H1 (cell line): ENCODE measurements around the gene PRIMA1. TPM values are rescaled to one million over a fixed set of nuclear protein-coding genes. Genes with fewer than 3 reads are reported as not detected.

Source experiments
- CTCF ChIA-PET: fragments of 300-600 bp; sonication (Branson Sonifier 250); formaldehyde crosslinking; loops from one replicate; lab custom pipeline; 2021; ENCODE audit not compliant: partially characterized antibody; lab: Charles Lee
- POLR2A ChIA-PET: fragments of 300-600 bp; sonication (Branson Sonifier 250); formaldehyde crosslinking; loops from one replicate; lab custom pipeline; 2021; ENCODE audit warnings: inconsistent platforms; ENCODE audit not compliant: partially characterized antibody; lab: Charles Lee
- DNase-seq, 2 experiments: peaks; one replicate each; pipeline versions ENCODE4 v3.0.0 to v3.0.0-alpha.2; 2010 to 2022; ENCODE audit warnings: low spot score in 2 of 2, low read depth in 1 of 2, mixed read lengths in 1 of 2
- FAIRE-seq: peaks from 2 replicates; lab custom pipeline; 2011; peaks lifted over from hg19 to GRCh38; lab: Jason Lieb, UNC
- H2AFZ ChIP-seq: 2 replicates; pipeline ENCODE4 v1.8.1; 2012; ENCODE audit warnings: low read length, inconsistent platforms
- H2AK5ac ChIP-seq: 2 replicates; pipeline ENCODE4 v1.6.1; 2013; ENCODE audit warnings: low read depth, low read length
- H2BK120ac ChIP-seq: replicated peaks from 2 replicates; pipeline ENCODE3; 2013; ENCODE audit warnings: low read depth, low read length, inconsistent platforms
- H2BK12ac ChIP-seq: 2 replicates; pipeline ENCODE4 v1.6.1; 2013; ENCODE audit warnings: low read depth, low read length
- H2BK15ac ChIP-seq: 2 replicates; pipeline ENCODE4 v1.6.1; 2013; ENCODE audit warnings: low read length
- H2BK20ac ChIP-seq: 2 replicates; pipeline ENCODE4 v1.6.1; 2013; ENCODE audit warnings: low read length
- H2BK5ac ChIP-seq: 2 replicates; pipeline ENCODE4 v1.6.1; 2013; ENCODE audit warnings: low read depth, low read length
- H3K14ac ChIP-seq: 2 replicates; pipeline ENCODE4 v1.6.1; 2013; ENCODE audit warnings: inconsistent platforms; ENCODE audit not compliant: insufficient read length
- H3K18ac ChIP-seq: 2 replicates; pipeline ENCODE4 v1.6.1; 2013; ENCODE audit warnings: low read length; ENCODE audit errors: extremely low read depth
- H3K23ac ChIP-seq: 2 replicates; pipeline ENCODE4 v1.6.1; 2013; ENCODE audit warnings: inconsistent platforms; ENCODE audit not compliant: insufficient read length
- H3K23me2 ChIP-seq: 2 replicates; pipeline ENCODE4 v1.6.1; 2013; ENCODE audit warnings: low read depth, low read length
- H3K27ac ChIP-seq: 2 replicates; pipeline ENCODE4 v1.6.1; 2011; ENCODE audit warnings: low read depth, low read length, inconsistent platforms
- H3K27me3 ChIP-seq, 4 experiments: replicated peaks in 1 of 4; 1 replicate in 1 of 4; 2 replicates in 3 of 4; pipeline versions ENCODE4 v1.6.1 to v1.8.1; 2011 to 2013; ENCODE audit warnings: low read length in 3 of 4, mild to moderate bottlenecking in 3 of 4, inconsistent platforms in 2 of 4, mixed read lengths in 2 of 4, moderate library complexity in 1 of 4; ENCODE audit not compliant: control insufficient read depth in 3 of 4, insufficient read depth in 3 of 4; ENCODE audit errors: extremely low read depth in 1 of 4
- H3K36me3 ChIP-seq, 4 experiments: 2 replicates each; pipeline versions ENCODE4 v1.6.1 to v1.8.1; 2011 to 2013; ENCODE audit warnings: mild to moderate bottlenecking in 4 of 4, low read length in 3 of 4, moderate library complexity in 2 of 4, control low read depth in 1 of 4, inconsistent platforms in 1 of 4; ENCODE audit not compliant: insufficient read depth in 4 of 4, control insufficient read depth in 2 of 4
- H3K4ac ChIP-seq: replicated peaks from 2 replicates; pipeline ENCODE3; 2013; ENCODE audit warnings: low read length, low read depth, mixed read lengths, inconsistent platforms; ENCODE audit not compliant: insufficient read length
- H3K4me1 ChIP-seq, 4 experiments: replicated peaks in 1 of 4; 1 replicate in 1 of 4; 2 replicates in 3 of 4; pipeline versions ENCODE4 v1.6.1 to v1.8.1; 2011 to 2013; ENCODE audit warnings: low read length in 3 of 4, inconsistent platforms in 2 of 4, mixed read lengths in 1 of 4; ENCODE audit not compliant: insufficient read depth in 4 of 4, control insufficient read depth in 3 of 4
- H3K4me2 ChIP-seq, 2 experiments: 2 replicates each; pipeline versions ENCODE4 v1.6.1 to v1.8.1; 2011 to 2013; ENCODE audit warnings: low read depth in 2 of 2, low read length in 2 of 2, control low read depth in 1 of 2, inconsistent platforms in 1 of 2, mild to moderate bottlenecking in 1 of 2; ENCODE audit not compliant: insufficient read depth in 1 of 2
- H3K4me3 ChIP-seq, 4 experiments: fragments of 200-600, 300-600 bp in 1 of 4; sonication (generic), shearing (Covaris generic), sonication (Bioruptor Twin) in 1 of 4; 2 replicates each; pipeline versions ENCODE4 v1.5.1 to v1.8.1; 2011 to 2016; ENCODE audit warnings: low read length in 4 of 4, low read depth in 3 of 4, control low read depth in 2 of 4, inconsistent platforms in 2 of 4, mild to moderate bottlenecking in 2 of 4, mixed read lengths in 1 of 4, moderate library complexity in 1 of 4; ENCODE audit not compliant: insufficient read depth in 2 of 4; ENCODE audit errors: extremely low read depth in 1 of 4
- H3K56ac ChIP-seq: replicated peaks from 2 replicates; pipeline ENCODE3; 2013; ENCODE audit warnings: low read depth, mild to moderate bottlenecking, mixed read lengths, low read length, inconsistent platforms; ENCODE audit not compliant: insufficient read length
- H3K79me1 ChIP-seq: 2 replicates; pipeline ENCODE4 v1.6.1; 2013; ENCODE audit warnings: low read depth, low read length, control low read depth
- H3K79me2 ChIP-seq, 2 experiments: 2 replicates each; pipeline versions ENCODE4 v1.6.1 to v1.8.1; 2012 to 2013; ENCODE audit warnings: low read length in 2 of 2, mild to moderate bottlenecking in 2 of 2, inconsistent platforms in 1 of 2; ENCODE audit not compliant: insufficient read depth in 2 of 2, control insufficient read depth in 1 of 2
- H3K9ac ChIP-seq, 4 experiments: replicated peaks in 1 of 4; 1 replicate in 1 of 4; 2 replicates in 3 of 4; pipeline versions ENCODE4 v1.6.1 to v1.8.1; 2011 to 2013; ENCODE audit warnings: low read depth in 3 of 4, low read length in 3 of 4, control low read depth in 2 of 4, mild to moderate bottlenecking in 2 of 4, moderate library complexity in 2 of 4, inconsistent platforms in 1 of 4; ENCODE audit errors: extremely low read depth in 1 of 4
- H3K9me3 ChIP-seq, 2 experiments: 2 replicates each; pipeline versions ENCODE4 v1.6.1 to v1.8.1; 2012 to 2013; ENCODE audit warnings: mild to moderate bottlenecking in 2 of 2, moderate library complexity in 2 of 2, control low read depth in 1 of 2, inconsistent platforms in 1 of 2, low read depth in 1 of 2, low read length in 1 of 2, mixed read lengths in 1 of 2; ENCODE audit not compliant: insufficient read depth in 2 of 2
- H4K20me1 ChIP-seq, 2 experiments: replicated peaks in 1 of 2; 2 replicates each; pipeline versions ENCODE3 to v1.8.1; 2011 to 2013; ENCODE audit warnings: inconsistent platforms in 2 of 2, low read length in 2 of 2, mild to moderate bottlenecking in 1 of 2; ENCODE audit not compliant: insufficient read depth in 2 of 2, control insufficient read depth in 1 of 2
- H4K5ac ChIP-seq: 2 replicates; pipeline ENCODE4 v1.6.1; 2013; ENCODE audit warnings: low read length, low read depth, mixed read lengths, inconsistent platforms; ENCODE audit not compliant: insufficient read length
- H4K8ac ChIP-seq: 2 replicates; pipeline ENCODE4 v1.8.0; 2013; ENCODE audit warnings: mild to moderate bottlenecking, moderate library complexity, low read length, inconsistent platforms; ENCODE audit not compliant: insufficient read depth; ENCODE audit errors: extremely low read depth
- H4K91ac ChIP-seq: replicated peaks from 2 replicates; pipeline ENCODE3; 2013; ENCODE audit warnings: low read length, mixed read lengths, inconsistent platforms; ENCODE audit not compliant: insufficient read length
- ATF2 ChIP-seq: IDR thresholded peaks from 2 replicates; pipeline ENCODE4 v1.6.1; 2012; ENCODE audit warnings: low read length, inconsistent platforms
- CHD2 ChIP-seq: IDR thresholded peaks from 2 replicates; pipeline ENCODE4 v1.6.1; 2012; ENCODE audit warnings: low read length, improper control_type of control experiment
- FOSL1 ChIP-seq: IDR thresholded peaks from 2 replicates; pipeline ENCODE4 v1.6.1; 2011; ENCODE audit warnings: mild to moderate bottlenecking, low read depth, low read length, moderate library complexity; ENCODE audit not compliant: insufficient read depth
- HDAC2 ChIP-seq, 2 experiments: fragments of 300-600 bp in 1 of 2; sonication (generic) in 1 of 2; IDR thresholded peaks; 2 replicates each; pipeline ENCODE4 v1.6.1; 2011 to 2012; ENCODE audit warnings: low read depth in 2 of 2, low read length in 2 of 2, mild to moderate bottlenecking in 2 of 2, moderate library complexity in 2 of 2, borderline replicate concordance in 1 of 2, inconsistent platforms in 1 of 2
- NANOG ChIP-seq: IDR thresholded peaks from 2 replicates; pipeline ENCODE4 v1.6.1; 2011; ENCODE audit warnings: low read length, low read depth, mild to moderate bottlenecking, inconsistent platforms; ENCODE audit not compliant: insufficient read depth, poor library complexity, severe bottlenecking
- TBP ChIP-seq: IDR thresholded peaks from 2 replicates; pipeline ENCODE4 v1.6.1; 2011; ENCODE audit warnings: low read depth, low read length, improper control_type of control experiment
- WGBS, 2 experiments: shearing (Covaris generic) in 1 of 2; methylation state at CpG; one replicate each; pipeline versions ENCODE4 v1.1.6 to v1.1.7; 2013 to 2015; ENCODE audit warnings: low lambda C conversion rate in 2 of 2, mixed read lengths in 2 of 2, inconsistent platforms in 1 of 2, low coverage in 1 of 2, missing lambda C conversion rate in 1 of 2; ENCODE audit not compliant: insufficient replicate concordance in 2 of 2, insufficient coverage in 1 of 2, insufficient read length in 1 of 2; ENCODE audit errors: extremely low coverage in 1 of 2, missing lambda C conversion rate in 1 of 2; 5-methylcytosine and 5-hydroxymethylcytosine counted together
- polyA plus RNA-seq, 7 experiments: library from polyadenylated mRNA; depleted of rRNA in 3 of 7; stranded (reverse) in 5 of 7; unstranded in 2 of 7; fragments of >200 nt in 5 of 7; fragments of 200-250 nt in 2 of 7; gene quantifications; 1 replicate in 5 of 7; 2 replicates in 1 of 7; 4 replicates in 1 of 7; pipeline versions ENCODE4 v1.2.1 to v1.2.3, GENCODE V29; 2011 to 2013; ENCODE audit warnings: missing spikeins in 2 of 7, mixed read lengths in 2 of 7
- total RNA-seq: library from RNA; stranded (reverse); fragmentation: NEBNext Ultra II Directional; extraction: Animal tissue kit (Norgen Biotek cat#: 25700); gene quantifications from 2 replicates; pipeline ENCODE4 v1.2.1, GENCODE V29; 2021

The PRIMA1 gene
- total and polyA plus RNA-seq, 2 of the 8 experiments (the other 6 are each of a cell fraction or from before 2014, with no cell fraction given) = 2.8 to 4.5 TPM

DNA sequence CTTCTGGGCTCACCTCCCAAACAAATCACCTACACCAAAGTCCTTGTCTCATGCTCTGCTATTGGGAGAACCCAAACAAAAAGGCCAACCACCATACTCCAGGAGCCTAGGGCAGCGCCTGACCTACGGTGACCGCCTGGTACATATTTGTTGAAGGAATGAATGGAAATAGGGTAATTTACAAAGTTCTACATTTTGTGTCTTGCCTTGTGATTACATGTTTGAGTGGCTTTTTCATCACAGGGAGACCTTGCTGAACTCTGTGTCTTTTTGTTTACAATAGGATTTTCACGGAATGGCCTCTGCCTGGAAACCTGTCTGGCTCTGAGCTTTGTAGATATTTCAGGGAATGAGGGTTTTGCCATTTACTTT lies 11.3 kb upstream of the PRIMA1 start:
- DNase-seq = no peak
- no peak overlapping the region for H3K18ac ChIP-seq
- H2AFZ ChIP-seq = 0 out of 2 replicates have a peak overlapping the region, but pooled peaks have one; percentile 17
- H3K56ac ChIP-seq = no peak overlapping the region
- H2BK12ac ChIP-seq = no peak overlapping the region
- TF ChIP-seq ATF2 = no peak
- no peak for TF ChIP-seq FOSL1
- no peak for TF ChIP-seq TBP
- TF ChIP-seq CHD2 = no peak
- no peak for TF ChIP-seq NANOG
- TF ChIP-seq HDAC2 (IDR thresholded peaks at IDR 0.05; ENCODE audit: borderline replicate concordance in 1 of 2, low read depth in 2 of 2, low read length in 2 of 2) = no peak
- no peak overlapping the region for H3K4me2 ChIP-seq
- no peaks in the 10 kb centered on the region; a peak in 1 of 7 replicates for H3K27me3 ChIP-seq
- H3K9ac ChIP-seq = no peak overlapping the region
- H2BK120ac ChIP-seq = no peak overlapping the region
- no peak overlapping the region for H3K4ac ChIP-seq
- no peaks in the 10 kb centered on the region for H3K9me3 ChIP-seq
- no peak overlapping the region for H2BK20ac ChIP-seq
- H2AK5ac ChIP-seq = no peak overlapping the region
- no peaks in the 10 kb centered on the region; a peak in 1 of 7 replicates for H3K4me1 ChIP-seq
- no peaks in the 10 kb centered on the region for H4K20me1 ChIP-seq
- no peak overlapping the region for H3K4me3 ChIP-seq
- no peak overlapping the region for H4K8ac ChIP-seq
- no peak overlapping the region for H3K23ac ChIP-seq
- no peak overlapping the region for H4K91ac ChIP-seq
- H2BK15ac ChIP-seq = no peak overlapping the region
- 95% methylated on average over 4 of the region's 4 CpGs; no CpG with 5 or more reads in 1 of the 2 experiments for WGBS, 2 experiments
- no peak overlapping the region for H3K27ac ChIP-seq
- no peaks in the 10 kb centered on the region for H3K79me1 ChIP-seq
- no peak overlapping the region for H3K14ac ChIP-seq
- no peak overlapping the region for H2BK5ac ChIP-seq
- H4K5ac ChIP-seq = no peak overlapping the region
- no peaks in the 10 kb centered on the region for H3K79me2 ChIP-seq
- no peaks in the 10 kb centered on the region for H3K36me3 ChIP-seq
- no peak for FAIRE-seq
- CTCF ChIA-PET = interaction anchor here (1.2 to 5.8 kb wide), 2 partner anchors 8 to 93 kb away, joined by 3 to 57 read pairs; no protein-coding TSS in a partner anchor
- no peaks in the 10 kb centered on the region for H3K23me2 ChIP-seq
- POLR2A ChIA-PET = interaction anchor here (0.6 to 1.2 kb wide), 2 partner anchors 10 to 94 kb away, joined by 3 to 4 read pairs; no protein-coding TSS in a partner anchor
